Measurements from ENCODE around the gene APC2. TPM values are rescaled to one million over a fixed set of nuclear protein-coding genes. Genes with fewer than 3 reads are reported as not detected.

APC2 gene
- total RNA-seq, 1 experiment from 2014 or later: 1.6 TPM

DNA sequence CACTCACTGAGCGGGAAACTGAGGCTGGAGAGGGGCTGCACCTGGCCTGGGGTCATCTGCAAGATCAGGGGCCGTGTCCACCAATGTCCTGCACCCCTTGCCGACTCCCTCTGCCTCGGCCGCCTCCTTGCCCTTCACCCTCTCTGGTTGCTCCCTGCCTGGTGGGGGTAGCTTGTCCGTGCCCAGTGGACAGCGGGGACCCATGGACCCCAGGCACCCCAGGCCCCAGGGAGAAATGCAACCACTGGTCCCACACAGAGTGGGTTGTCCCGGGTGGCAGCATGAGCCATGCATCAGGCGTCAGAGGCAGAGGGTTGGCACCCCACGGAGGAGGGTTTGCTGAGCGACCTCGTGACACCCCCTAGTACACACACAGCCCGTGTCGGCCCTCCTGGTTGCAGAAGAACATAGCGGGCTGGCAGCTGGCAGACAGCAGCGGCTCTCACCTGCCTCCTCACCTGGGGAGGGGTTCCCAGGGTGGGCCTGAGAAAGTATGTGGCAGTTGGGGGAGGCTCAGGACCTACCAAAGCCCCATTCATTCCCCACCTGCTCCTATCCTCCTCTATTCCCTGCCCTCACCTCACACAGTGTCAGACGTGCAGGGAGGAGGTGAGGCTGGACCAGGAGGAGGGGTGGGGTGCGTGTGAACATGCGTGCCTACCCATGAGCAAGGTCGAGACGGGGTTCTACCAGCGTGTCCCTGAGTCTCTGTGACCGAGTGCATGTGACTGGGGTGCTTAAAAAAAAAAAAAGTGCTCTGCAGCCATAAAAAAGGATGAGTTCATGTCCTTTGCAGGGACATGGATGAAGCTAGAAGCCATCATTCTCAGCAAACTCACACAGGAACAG is 54.2 kb downstream of the APC2 start:
- Histone ChIP-seq H3K27ac (no peak overlapping the region), H3K27me3 (ENCODE audit: insufficient read depth, low read depth) (no peaks in the 10 kb centered on the region), H4K20me1 (ENCODE audit: insufficient read depth) (no peaks in the 10 kb centered on the region), H3K9me2 (ENCODE audit: insufficient read depth) (no peaks in the 10 kb centered on the region), H3K4me2 (no peak overlapping the region), H3K4me3 (no peak overlapping the region), H2AFZ (no peak overlapping the region), H3F3A (ENCODE audit: insufficient read depth, low read depth) (peaks cover 8% of the 10 kb centered on the region), H3K79me2 (ENCODE audit: low read depth) (no peaks in the 10 kb centered on the region), H3K9me3 (ENCODE audit: insufficient read depth, low read depth) (no peaks in the 10 kb centered on the region), H3K4me1 (replicated peaks; ENCODE audit: insufficient read depth) (no peaks in the 10 kb centered on the region), H3K36me3 (ENCODE audit: low read depth) (no peaks in the 10 kb centered on the region)
- ChIA-PET POLR2A (ENCODE audit: unreplicated experiment) (no interaction called here), CTCF (no interaction called here)
- no peak for DNase-seq
- BruUV-seq (replicated peaks): no TSS peak
- intact Hi-C loops (cut with micrococcal nuclease; ENCODE audit: unreplicated experiment): no loop called here
- TF ChIP-seq EZH2 (IDR thresholded peaks at IDR 0.05; ENCODE audit: low read depth): no peak
- TF ChIP-seq, protein P1, sequence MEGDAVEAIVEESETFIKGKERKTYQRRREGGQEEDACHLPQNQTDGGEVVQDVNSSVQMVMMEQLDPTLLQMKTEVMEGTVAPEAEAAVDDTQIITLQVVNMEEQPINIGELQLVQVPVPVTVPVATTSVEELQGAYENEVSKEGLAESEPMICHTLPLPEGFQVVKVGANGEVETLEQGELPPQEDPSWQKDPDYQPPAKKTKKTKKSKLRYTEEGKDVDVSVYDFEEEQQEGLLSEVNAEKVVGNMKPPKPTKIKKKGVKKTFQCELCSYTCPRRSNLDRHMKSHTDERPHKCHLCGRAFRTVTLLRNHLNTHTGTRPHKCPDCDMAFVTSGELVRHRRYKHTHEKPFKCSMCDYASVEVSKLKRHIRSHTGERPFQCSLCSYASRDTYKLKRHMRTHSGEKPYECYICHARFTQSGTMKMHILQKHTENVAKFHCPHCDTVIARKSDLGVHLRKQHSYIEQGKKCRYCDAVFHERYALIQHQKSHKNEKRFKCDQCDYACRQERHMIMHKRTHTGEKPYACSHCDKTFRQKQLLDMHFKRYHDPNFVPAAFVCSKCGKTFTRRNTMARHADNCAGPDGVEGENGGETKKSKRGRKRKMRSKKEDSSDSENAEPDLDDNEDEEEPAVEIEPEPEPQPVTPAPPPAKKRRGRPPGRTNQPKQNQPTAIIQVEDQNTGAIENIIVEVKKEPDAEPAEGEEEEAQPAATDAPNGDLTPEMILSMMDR (conservative IDR thresholded peaks at IDR 0.05): no peak

DNA sequence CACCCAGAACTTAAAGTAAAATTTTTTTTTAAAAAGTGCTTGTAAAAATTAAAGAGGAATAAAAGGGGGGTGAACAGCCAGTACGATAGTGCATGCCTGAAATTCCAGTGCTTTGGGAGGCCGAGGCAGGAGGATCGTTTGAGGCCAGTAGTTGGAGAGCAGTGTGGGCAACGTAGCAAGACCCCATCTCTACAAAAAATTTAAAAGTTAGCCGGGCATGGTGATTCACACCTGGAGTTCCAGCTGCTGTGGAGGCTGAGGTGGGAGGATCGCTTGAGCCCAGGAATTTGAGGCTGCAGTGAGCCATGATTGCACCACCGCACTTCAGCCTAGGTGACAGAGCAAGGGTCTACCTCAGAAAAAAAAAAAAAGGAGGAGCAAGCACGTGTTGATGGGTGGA is 55.1 kb downstream of the APC2 start:
- BruUV-seq (replicated peaks): no TSS peak
- Histone ChIP-seq H3K9me3 (ENCODE audit: insufficient read depth, low read depth) (no peaks in the 10 kb centered on the region), H3K27ac (no peak overlapping the region), H3K4me1 (replicated peaks; ENCODE audit: insufficient read depth) (no peaks in the 10 kb centered on the region), H3K79me2 (ENCODE audit: low read depth) (no peaks in the 10 kb centered on the region), H3K27me3 (ENCODE audit: insufficient read depth, low read depth) (no peaks in the 10 kb centered on the region), H3K4me3 (no peak overlapping the region), H3K36me3 (ENCODE audit: low read depth) (no peaks in the 10 kb centered on the region), H3K4me2 (no peak overlapping the region), H3K9me2 (ENCODE audit: insufficient read depth) (no peaks in the 10 kb centered on the region), H3F3A (ENCODE audit: insufficient read depth, low read depth) (peaks cover 8% of the 10 kb centered on the region), H2AFZ (no peak overlapping the region), H4K20me1 (ENCODE audit: insufficient read depth) (no peaks in the 10 kb centered on the region)
- DNase-seq: no peak
- intact Hi-C loops (cut with micrococcal nuclease; ENCODE audit: unreplicated experiment): no loop called here
- ChIA-PET POLR2A (ENCODE audit: unreplicated experiment) (no interaction called here), CTCF (no interaction called here)
- no peak for TF ChIP-seq EZH2 (IDR thresholded peaks at IDR 0.05; ENCODE audit: low read depth)
- TF ChIP-seq, protein P1 (conservative IDR thresholded peaks at IDR 0.05): no peak

DNA sequence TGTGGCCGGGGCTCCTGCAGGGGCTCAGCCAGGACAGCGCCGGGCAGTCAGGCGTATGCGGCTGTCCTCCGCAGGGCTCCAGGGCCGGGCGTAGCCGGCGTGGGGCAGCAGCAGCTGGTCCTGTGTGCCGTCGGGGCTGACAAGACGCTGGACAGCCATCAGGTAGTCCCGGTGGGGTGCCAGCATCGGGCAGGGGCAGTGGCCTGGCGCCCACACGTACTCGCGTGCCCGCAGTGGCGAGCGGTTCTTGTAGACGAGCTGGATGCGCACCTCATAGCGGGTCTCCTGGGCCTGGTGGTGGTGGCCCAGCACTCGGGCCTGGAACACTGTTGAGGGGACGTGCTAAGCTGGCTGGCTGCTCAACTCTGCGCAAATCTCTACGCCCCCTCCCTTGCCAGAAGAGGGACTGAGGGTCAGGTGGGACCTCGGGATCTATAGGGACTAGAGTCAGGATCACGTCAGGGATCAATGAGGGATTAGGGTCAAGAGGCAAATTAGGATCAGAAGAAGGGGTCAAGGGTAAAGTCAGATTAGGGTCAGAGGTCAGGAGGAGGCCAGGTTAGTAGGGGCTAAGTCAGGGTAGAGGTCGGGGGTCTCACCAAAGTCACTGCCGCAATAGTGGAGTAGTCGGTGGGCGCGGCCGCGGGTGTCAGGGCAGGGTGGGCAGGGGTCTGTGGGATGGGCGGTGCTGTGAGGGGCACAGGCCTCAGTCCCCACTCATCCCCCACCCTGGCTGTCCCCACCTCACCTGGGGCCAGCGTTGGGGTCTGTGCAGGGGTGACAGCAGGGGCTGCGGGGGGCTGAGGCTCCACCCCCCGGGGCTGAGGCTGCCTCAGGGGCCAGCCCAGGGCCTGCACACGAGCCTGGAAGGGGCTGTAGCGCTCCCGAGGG is 56.3 kb downstream of the APC2 start:
- Histone ChIP-seq H3K27ac (no peak overlapping the region), H3K9me2 (ENCODE audit: insufficient read depth) (no peaks in the 10 kb centered on the region), H3K4me3 (no peak overlapping the region), H3K27me3 (ENCODE audit: insufficient read depth, low read depth) (no peaks in the 10 kb centered on the region), H3K79me2 (ENCODE audit: low read depth) (no peaks in the 10 kb centered on the region), H3K4me1 (replicated peaks; ENCODE audit: insufficient read depth) (no peaks in the 10 kb centered on the region), H2AFZ (no peak overlapping the region), H3K36me3 (ENCODE audit: low read depth) (no peaks in the 10 kb centered on the region), H3K4me2 (no peak overlapping the region), H3F3A (ENCODE audit: insufficient read depth, low read depth) (peaks cover 8% of the 10 kb centered on the region), H4K20me1 (ENCODE audit: insufficient read depth) (no peaks in the 10 kb centered on the region), H3K9me3 (ENCODE audit: insufficient read depth, low read depth) (no peaks in the 10 kb centered on the region)
- DNase-seq: no peak
- ChIA-PET CTCF (interaction anchor here (0.6 kb wide), 1 partner anchor 73 kb away, joined by 4 read pairs; no protein-coding TSS in a partner anchor), POLR2A (ENCODE audit: unreplicated experiment) (no interaction called here)
- intact Hi-C loops (cut with micrococcal nuclease; ENCODE audit: unreplicated experiment): no loop called here
- TF ChIP-seq EZH2 (IDR thresholded peaks at IDR 0.05; ENCODE audit: low read depth): no peak
- BruUV-seq (replicated peaks): no TSS peak

Data from PC-9 (cell line).